Right cardiac atrium (tissue), 5 donors: ENCODE results near the gene CXXC5. TPM values are rescaled to one million over a fixed set of nuclear protein-coding genes. Genes with fewer than 3 reads are reported as not detected.
"Not testable (repeated sequence)": the region's sequence is repeated elsewhere in the genome, so short reads cannot be mapped to it uniquely, and the experiment has no call there.

Source experiments
- ATAC-seq, 2 donors: fragments of 200-7000 bp; cut with Tn5 transposase; one replicate each; pipeline versions ENCODE4 v1.8.0 to v1.9.1; 2020; ENCODE audit warnings: moderate library complexity in 2 of 2, mild to moderate bottlenecking in 1 of 2
- DNase-seq, 3 donors: peaks; one replicate each; pipeline ENCODE4 v3.0.0-alpha.2; 2020
- H3K27ac ChIP-seq: one replicate; pipeline ENCODE4 v1.5.1; 2013; ENCODE audit warnings: mild to moderate bottlenecking, low read length, control low read depth, moderate library complexity
- H3K27me3 ChIP-seq: one replicate; pipeline ENCODE4 v1.6.1; 2013; ENCODE audit not compliant: control insufficient read depth, insufficient read depth
- H3K4me1 ChIP-seq: one replicate; pipeline ENCODE4 v1.6.1; 2013; ENCODE audit warnings: low read length; ENCODE audit not compliant: control insufficient read depth, insufficient read depth
- H3K4me3 ChIP-seq: one replicate; pipeline ENCODE4 v1.5.1; 2013; ENCODE audit warnings: low read length, control low read depth
- H3K9me3 ChIP-seq: one replicate; pipeline ENCODE4 v1.6.1; 2013; ENCODE audit warnings: low read length; ENCODE audit not compliant: control insufficient read depth
- WGBS: extraction: QIAGEN DNeasy Blood & Tissue Kit; methylation state at CpG from one replicate; pipeline ENCODE4 v1.1.7; 2013; 5-methylcytosine and 5-hydroxymethylcytosine counted together
- intact Hi-C, 4 donors: fragments of 100-400 bp; cut with DNase I; formaldehyde crosslinking; loops; one replicate each; pipeline versions ENCODE4 v1.11.0 to v1.14.0; 2022 to 2023
- polyA plus RNA-seq: library from polyadenylated mRNA; stranded (reverse); fragments of 200-250 nt; gene quantifications from one replicate; pipeline ENCODE4 v1.2.3, GENCODE V29; 2013
- total RNA-seq, 4 donors: library from RNA; stranded (reverse); fragmentation: NEBNext Ultra II Directional; extraction: Animal tissue kit (Norgen Biotek cat#: 25700); gene quantifications; one replicate each; pipeline ENCODE4 v1.2.1, GENCODE V29; 2021
- donor health status: healthy with polysubstance abuse.
- donor health status: DM: no; HTN: yes; CAD: no.
- donor health status: DM: no; HTN: no; CAD: no.
- donor health status: DM: no; HTN: yes; CAD: no; lungs with severe emphysema.
- donor health status: DM: yes; HTN: yes; CAD: no.

Gene CXXC5
- total and polyA plus RNA-seq, 5 donors: 33.9 to 70.5 (median 48.7) TPM

DNA sequence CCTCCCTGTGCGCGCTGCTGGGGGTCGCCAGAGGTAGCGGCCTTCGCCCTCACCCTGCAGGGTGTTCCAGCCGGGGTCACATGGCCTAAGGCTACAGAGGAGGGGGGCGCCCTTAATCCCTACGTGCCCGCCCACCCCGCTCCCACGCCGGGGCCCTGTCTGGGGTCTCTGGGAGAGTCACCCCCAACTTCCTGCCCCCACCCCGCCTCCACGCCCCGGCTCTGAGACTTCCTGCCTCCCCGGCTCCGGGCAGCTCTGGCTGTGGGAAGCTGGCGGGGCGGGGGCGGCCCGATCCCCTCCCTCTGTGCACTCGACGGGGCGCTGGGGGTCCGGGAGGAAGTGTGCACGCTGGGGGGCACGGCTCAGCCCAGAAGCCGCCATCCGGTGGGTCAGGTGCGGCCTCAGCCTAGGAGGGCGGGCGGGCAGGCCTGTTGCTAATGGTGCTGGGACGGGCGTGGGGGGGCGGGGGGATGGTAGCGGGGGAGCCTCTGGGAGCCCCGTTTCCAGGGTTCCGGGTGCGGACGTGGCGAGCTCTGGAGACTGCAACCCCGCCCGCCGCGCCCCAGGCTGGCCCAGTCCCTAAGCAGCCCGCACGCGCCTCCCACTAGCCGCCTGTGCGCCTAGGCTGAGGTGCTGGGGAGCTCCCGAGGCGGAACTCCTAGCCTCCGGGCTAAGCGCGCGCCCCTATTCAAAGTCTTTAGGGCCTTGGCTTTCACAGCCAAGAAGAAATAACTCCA is 61.6 kb downstream of the CXXC5 start:
- WGBS: 27% methylated on average over 56 of the region's 56 CpGs
- Histone ChIP-seq H3K4me3 (peak overlapping the region; percentile 10), H3K27ac (peak overlapping the region; percentile 53), H3K27me3 (no peaks in the 10 kb centered on the region), H3K9me3 (no peaks in the 10 kb centered on the region), H3K4me1 (peaks cover 11% of the 10 kb centered on the region)
- DNase-seq: peak; percentile 64 to 86 (median 77)
- peak; percentile 44 to 61 for ATAC-seq
- intact Hi-C loops: loop anchor here in 1 of 4 donors (5.0 kb wide), 1 partner anchor 38 kb away; no protein-coding TSS in a partner anchor

DNA sequence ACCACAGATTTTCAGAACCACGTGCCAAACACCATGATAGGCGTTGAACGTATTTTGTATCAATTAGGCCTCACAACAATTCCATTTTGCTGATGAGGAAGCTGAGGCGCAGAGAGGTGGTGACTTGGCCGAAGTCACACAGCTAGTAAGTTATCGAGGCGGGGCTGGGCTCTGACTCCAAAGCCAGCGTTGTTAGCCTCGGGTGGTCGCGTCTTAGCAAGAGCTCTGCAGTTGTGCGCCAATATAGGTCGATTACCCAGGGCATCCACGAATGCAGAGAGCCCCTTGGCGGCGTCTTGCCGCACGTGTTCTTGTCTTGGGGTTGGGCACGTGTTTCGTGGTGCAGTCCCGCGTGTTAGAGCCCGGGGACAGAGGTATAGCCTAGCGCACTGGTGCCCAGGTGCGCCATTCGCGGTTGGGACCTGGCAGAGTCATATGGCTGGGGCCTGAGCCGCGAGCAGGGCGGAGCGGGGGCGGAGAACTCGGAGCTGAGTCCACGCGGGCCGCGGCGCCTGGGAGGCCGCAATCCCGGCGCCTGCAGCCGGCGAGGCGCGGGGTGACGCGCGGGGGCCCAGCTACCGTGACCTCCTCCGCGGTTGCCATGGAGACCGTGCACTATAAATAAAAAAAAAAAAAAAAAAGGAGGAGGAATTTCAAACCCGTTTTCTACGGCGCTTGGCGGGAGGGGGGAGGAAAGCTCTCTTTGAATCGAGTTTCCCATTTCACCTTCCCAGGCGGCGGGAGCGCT is 62.3 kb downstream of the CXXC5 start:
- Histone ChIP-seq H3K4me1 (peaks cover 11% of the 10 kb centered on the region), H3K27ac (peak overlapping the region; percentile 40), H3K4me3 (peak overlapping the region; percentile 46), H3K9me3 (no peaks in the 10 kb centered on the region), H3K27me3 (no peaks in the 10 kb centered on the region)
- peak; percentile 66 to 84 (median 81) for DNase-seq
- ATAC-seq: peak; percentile 37 to 43
- WGBS: 9% methylated on average over 60 of the region's 60 CpGs
- intact Hi-C loops: loop anchor here in 1 of 4 donors (5.0 kb wide), 1 partner anchor 37 kb away; no protein-coding TSS in a partner anchor

DNA sequence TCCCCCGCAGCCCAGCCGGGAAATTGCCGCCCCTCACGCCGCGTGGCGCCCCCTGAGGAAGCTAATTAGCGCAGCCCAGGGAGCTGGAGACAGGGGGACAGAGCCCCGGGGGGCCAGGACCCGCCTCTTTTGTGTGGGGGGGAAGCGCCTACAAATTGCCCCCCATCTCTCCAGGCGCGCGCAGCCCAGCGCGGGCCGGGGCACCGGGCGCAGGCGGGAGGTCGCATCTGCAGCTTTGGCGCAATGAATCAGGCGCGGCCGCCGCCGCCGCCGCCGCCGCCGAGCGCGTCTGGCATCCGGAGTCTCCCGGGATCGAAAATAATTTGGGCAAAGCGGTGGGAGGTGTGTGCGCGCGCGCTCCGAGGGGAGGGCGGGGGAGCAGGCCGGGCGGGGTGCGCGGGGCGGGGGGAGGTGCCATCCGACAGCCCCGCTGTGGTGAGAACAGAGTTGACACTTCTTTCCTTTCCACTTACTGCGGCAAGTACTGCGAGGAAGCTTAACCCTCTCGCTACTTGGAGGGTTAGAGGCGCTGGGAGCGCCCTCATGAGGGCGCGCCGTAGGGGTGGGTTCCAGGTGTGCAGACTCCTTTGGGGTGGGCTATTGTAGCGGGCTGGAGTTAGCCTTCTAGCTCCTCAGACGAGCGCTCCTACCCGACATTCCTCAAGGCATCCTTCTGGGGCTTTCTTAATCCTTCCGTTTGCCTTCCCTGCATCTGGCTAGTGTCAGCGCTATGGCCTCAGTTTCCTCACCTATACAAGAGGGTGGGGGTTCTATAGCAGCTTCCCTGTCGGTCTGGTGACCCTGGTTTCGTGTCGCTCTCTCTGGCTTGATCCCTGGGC is 63.1 kb downstream of the CXXC5 start:
- Histone ChIP-seq H3K9me3 (no peaks in the 10 kb centered on the region), H3K27ac (peak overlapping the region; percentile 29), H3K27me3 (no peaks in the 10 kb centered on the region), H3K4me1 (peaks cover 11% of the 10 kb centered on the region), H3K4me3 (peak overlapping the region; percentile 46)
- ATAC-seq (peak; percentile 33 to 50), DNase-seq (peak; percentile 64 to 86 (median 79))
- WGBS: 1% methylated on average over 68 of the region's 68 CpGs
- intact Hi-C loops: loop anchor here in 1 of 4 donors (5.0 kb wide), 1 partner anchor 36 kb away; no protein-coding TSS in a partner anchor

- Histone ChIP-seq H3K4me1 (peaks cover 11% of the 10 kb centered on the region), H3K4me3 (peak overlapping the region; percentile 46), H3K27ac (peak overlapping the region; percentile 29), H3K9me3 (no peaks in the 10 kb centered on the region), H3K27me3 (no peaks in the 10 kb centered on the region)
- no peak for ATAC-seq
- DNase-seq: peak in 2 of 3 donors; percentile 75 to 78
- 23% methylated on average over 19 of the region's 19 CpGs for WGBS
- intact Hi-C loops: loop anchor here in 1 of 4 donors (5.0 kb wide), 1 partner anchor 35 kb away; no protein-coding TSS in a partner anchor
Observed at GRCh38 chr5:139711906-139712224, 63.7 kb downstream of the CXXC5 start.

DNA sequence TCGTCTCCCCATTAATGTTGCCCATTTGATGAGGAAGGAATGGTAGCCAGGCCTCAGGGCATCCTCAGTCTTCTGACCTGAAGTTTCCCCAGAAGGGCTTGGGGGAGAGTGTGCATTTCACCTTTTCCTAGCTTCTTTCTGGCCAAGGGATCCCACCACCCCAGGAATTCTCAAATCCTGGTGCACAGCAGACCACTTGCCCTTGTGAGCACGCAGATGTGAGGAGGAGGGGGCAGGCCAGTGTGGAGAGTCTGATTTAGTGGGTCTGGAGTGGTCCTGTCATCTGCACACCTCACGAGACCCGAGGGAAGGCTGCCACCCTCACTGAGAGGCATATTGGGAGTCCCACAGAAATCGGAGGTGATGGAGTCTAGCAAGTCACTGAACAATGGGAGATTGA is 64.3 kb downstream of the CXXC5 start:
- Histone ChIP-seq H3K9me3 (no peaks in the 10 kb centered on the region), H3K4me1 (peaks cover 11% of the 10 kb centered on the region), H3K27me3 (no peaks in the 10 kb centered on the region), H3K27ac (no peak overlapping the region), H3K4me3 (no peak overlapping the region)
- ATAC-seq (no peak), DNase-seq (no peak)
- intact Hi-C loops: loop anchor here in 1 of 4 donors (5.0 kb wide), 1 partner anchor 35 kb away; no protein-coding TSS in a partner anchor
- 86% methylated on average over 5 of the region's 5 CpGs for WGBS

GRCh38 chr5:139713898-139714297 is 65.7 kb downstream of the CXXC5 start:
- not testable (repeated sequence) for H3K27me3 ChIP-seq, H3K4me1 ChIP-seq, ATAC-seq, DNase-seq, H3K4me3 ChIP-seq, H3K27ac ChIP-seq, H3K9me3 ChIP-seq
- WGBS: 97% methylated on average over 12 of the region's 12 CpGs
- intact Hi-C loops: loop anchor here in 1 of 4 donors (5.0 kb wide), 1 partner anchor 33 kb away; no protein-coding TSS in a partner anchor

GRCh38 chr5:139717221-139717620 is 69.1 kb downstream of the CXXC5 start:
- 82% methylated on average over 8 of the region's 8 CpGs for WGBS
- Histone ChIP-seq H3K4me3 (no peak overlapping the region), H3K9me3 (no peaks in the 10 kb centered on the region), H3K4me1 (no peaks in the 10 kb centered on the region), H3K27me3 (no peaks in the 10 kb centered on the region), H3K27ac (no peak overlapping the region)
- DNase-seq (no peak), ATAC-seq (no peak)
- intact Hi-C loops: no loop called here

DNA sequence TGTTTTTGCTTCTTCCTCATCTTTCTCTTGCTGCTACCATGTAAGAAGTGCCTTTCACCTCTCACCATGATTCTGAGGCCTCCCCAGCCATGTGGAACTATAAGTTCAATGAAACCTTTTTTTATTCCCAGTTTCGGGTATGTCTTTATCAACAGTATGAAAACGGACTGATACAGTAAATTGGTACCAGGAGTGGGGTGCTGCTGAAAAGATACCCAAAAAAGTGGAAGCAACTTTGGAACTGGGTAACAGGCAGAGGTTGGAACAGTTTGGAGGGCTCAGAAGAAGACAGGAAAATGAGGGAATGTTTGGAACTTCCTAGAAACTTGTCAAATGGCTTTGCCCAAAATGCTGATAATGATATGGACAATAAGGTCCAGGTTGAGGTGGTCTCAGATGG is 70.3 kb downstream of the CXXC5 start:
- DNase-seq, H3K9me3 ChIP-seq, H3K27ac ChIP-seq, H3K4me3 ChIP-seq, ATAC-seq, H3K27me3 ChIP-seq, intact Hi-C loops, H3K4me1 ChIP-seq: not testable (repeated sequence)
- WGBS: 95% methylated on average over 2 of the region's 2 CpGs

DNA sequence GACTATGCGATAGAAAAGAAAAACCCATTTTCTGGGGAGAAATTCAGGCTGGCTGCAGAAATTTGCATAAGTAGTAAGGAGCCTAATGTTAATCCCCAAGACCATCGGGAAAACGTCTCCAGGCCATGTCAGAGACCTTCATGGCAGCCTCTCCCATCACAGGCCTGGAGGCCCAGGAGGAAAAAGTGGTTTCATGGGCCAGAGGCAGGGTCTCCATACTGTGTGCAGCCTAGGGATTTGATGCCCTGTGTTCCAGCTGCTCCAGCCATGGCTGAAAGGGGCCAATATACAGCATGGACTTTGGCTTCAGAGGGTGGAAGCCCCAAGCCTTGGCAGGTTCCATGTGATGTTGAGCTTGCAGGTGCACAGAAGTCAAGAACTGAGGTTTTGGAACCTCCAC is 71.8 kb downstream of the CXXC5 start:
- H3K27me3 ChIP-seq, ATAC-seq, DNase-seq, H3K4me1 ChIP-seq, H3K9me3 ChIP-seq, intact Hi-C loops, H3K27ac ChIP-seq, H3K4me3 ChIP-seq: not testable (repeated sequence)
- 94% methylated on average over 3 of the region's 3 CpGs for WGBS

GRCh38 chr5:139723986-139724587 is 75.9 kb downstream of the CXXC5 start:
- ATAC-seq (no peak), DNase-seq (no peak)
- Histone ChIP-seq H3K27me3 (no peaks in the 10 kb centered on the region), H3K9me3 (no peaks in the 10 kb centered on the region), H3K27ac (no peak overlapping the region), H3K4me1 (peaks cover 3% of the 10 kb centered on the region), H3K4me3 (no peak overlapping the region)
- WGBS: 92% methylated on average over 4 of the region's 4 CpGs
- intact Hi-C loops: no loop called here
